ENCODE data around the gene EARS2.
"Not testable (repeated sequence)": the region's sequence is repeated elsewhere in the genome, so short reads cannot be mapped to it uniquely, and the experiment has no call there.

Gene EARS2

DNA sequence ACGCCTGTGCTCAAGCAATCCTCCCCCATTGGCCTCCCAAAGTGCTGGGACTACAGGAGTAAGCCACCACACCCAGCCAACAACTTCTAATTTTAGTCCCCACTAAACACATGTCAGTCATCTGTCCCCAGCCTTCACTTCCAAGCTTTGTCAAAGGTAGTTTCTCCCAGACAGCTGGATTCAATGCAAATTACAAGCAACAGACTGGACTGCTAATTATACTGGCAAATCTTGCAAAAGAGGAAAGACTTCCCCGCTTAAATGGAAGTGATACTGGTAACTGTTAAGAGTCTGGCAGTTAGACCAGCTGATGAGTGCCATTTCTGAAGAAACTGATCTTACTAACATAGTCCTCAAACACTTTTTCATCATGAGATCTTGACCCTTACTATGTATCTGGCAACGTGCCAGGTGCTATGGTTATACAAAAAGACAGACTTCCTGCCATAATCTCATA is 38.7 kb downstream of the EARS2 start:
- H3K9me3 ChIP-seq (ENCODE audit: control insufficient read depth in 2 of 2, low read length in 2 of 2): no peaks in the 10 kb centered on the region
- H3K4me1 ChIP-seq (ENCODE audit: control insufficient read depth in 2 of 2, insufficient read depth in 2 of 2, low read length in 2 of 2): peaks cover 5 to 7% of the 10 kb centered on the region in 2 donors
- no peak overlapping the region for H3K4me3 ChIP-seq (ENCODE audit: low read length in 2 of 2)
- peaks cover 17% of the 10 kb centered on the region in 2 donors for H3K36me3 ChIP-seq (ENCODE audit: control insufficient read depth in 2 of 2, insufficient read depth in 2 of 2, low read length in 2 of 2)
- no peaks in the 10 kb centered on the region for H3K27me3 ChIP-seq (ENCODE audit: control insufficient read depth in 2 of 2, insufficient read depth in 2 of 2, low read length in 2 of 2)
- no peak overlapping the region for H3K9ac ChIP-seq (ENCODE audit: low read depth in 1 of 2, low read length in 2 of 2)
- H3K27ac ChIP-seq (ENCODE audit: low read depth in 2 of 2, low read length in 2 of 2): peak overlapping the region in 1 of 2 donors; percentile 32

DNA sequence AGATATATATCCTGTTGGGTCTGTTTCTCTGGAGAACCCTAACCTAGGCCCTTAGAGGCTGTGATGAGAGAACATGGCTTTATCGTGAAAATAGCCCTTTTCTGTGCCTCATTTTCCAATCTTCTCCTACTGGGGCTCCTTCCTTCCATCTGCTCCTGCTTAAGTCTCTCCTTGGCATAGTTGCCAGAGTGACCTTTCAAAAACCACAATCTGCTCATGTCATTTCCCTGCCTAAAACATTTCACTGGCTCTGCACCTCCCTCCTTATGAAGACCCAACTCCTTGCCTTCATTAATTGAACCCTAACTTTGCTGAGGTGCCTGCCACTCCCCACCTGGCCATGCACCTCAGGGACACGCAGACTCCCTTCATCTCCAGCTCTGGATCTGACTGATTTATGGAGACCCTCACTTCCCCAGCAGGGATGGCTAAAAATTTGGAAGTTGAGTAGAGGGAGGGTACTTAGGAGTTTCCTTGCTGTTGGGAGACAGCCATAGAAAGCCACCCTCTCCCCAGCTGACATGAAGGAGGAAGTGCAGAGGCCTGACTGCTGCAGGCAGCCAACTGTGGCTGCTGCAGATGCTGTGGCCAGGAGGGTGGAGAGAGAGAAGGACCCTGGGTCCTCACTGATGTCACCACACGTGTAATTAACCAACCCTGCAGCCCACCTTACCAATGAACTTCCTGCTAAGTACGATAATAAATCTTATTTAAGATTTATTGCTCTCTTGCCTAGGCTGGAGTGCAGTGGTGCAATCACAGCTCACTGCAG is 40.6 kb downstream of the EARS2 start:
- H3K36me3 ChIP-seq (ENCODE audit: control insufficient read depth in 2 of 2, insufficient read depth in 2 of 2, low read length in 2 of 2): peaks cover 4 to 8% of the 10 kb centered on the region in 2 donors
- no peak overlapping the region for H3K4me3 ChIP-seq (ENCODE audit: low read length in 2 of 2)
- H3K27ac ChIP-seq (ENCODE audit: low read depth in 2 of 2, low read length in 2 of 2): no peak overlapping the region
- H3K4me1 ChIP-seq (ENCODE audit: control insufficient read depth in 2 of 2, insufficient read depth in 2 of 2, low read length in 2 of 2): peaks cover 5 to 7% of the 10 kb centered on the region in 2 donors
- H3K9me3 ChIP-seq (ENCODE audit: control insufficient read depth in 2 of 2, low read length in 2 of 2): no peaks in the 10 kb centered on the region
- H3K27me3 ChIP-seq (ENCODE audit: control insufficient read depth in 2 of 2, insufficient read depth in 2 of 2, low read length in 2 of 2): no peaks in the 10 kb centered on the region
- H3K9ac ChIP-seq (ENCODE audit: low read depth in 1 of 2, low read length in 2 of 2): no peak overlapping the region

DNA sequence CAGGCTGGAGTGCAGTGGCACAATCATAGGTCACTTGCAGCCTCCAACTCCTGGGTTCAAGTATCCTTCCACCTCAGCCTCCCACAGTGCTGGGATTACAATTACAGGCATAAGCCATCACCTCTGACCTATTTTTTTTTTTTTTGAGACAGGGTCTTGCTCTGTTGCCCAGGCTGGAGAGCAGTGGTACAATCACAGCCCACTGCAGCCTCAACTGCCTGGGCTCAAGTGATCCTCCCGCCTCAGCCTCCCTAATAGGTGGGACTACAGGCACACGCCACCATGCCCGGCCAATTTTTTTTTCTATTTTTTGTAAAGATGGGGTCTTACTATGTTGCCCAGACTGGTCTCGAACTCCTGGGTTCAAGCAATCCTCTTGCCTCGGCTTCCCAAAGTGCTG is 41.3 kb downstream of the EARS2 start:
- no peaks in the 10 kb centered on the region for H3K27me3 ChIP-seq (ENCODE audit: control insufficient read depth in 2 of 2, insufficient read depth in 2 of 2, low read length in 2 of 2)
- H3K27ac ChIP-seq (ENCODE audit: low read depth in 2 of 2, low read length in 2 of 2): no peak overlapping the region
- H3K9me3 ChIP-seq (ENCODE audit: control insufficient read depth in 2 of 2, low read length in 2 of 2): no peaks in the 10 kb centered on the region
- peaks cover 5 to 7% of the 10 kb centered on the region in 2 donors for H3K4me1 ChIP-seq (ENCODE audit: control insufficient read depth in 2 of 2, insufficient read depth in 2 of 2, low read length in 2 of 2)
- peaks cover 4 to 8% of the 10 kb centered on the region in 2 donors for H3K36me3 ChIP-seq (ENCODE audit: control insufficient read depth in 2 of 2, insufficient read depth in 2 of 2, low read length in 2 of 2)
- H3K9ac ChIP-seq (ENCODE audit: low read depth in 1 of 2, low read length in 2 of 2): no peak overlapping the region
- no peak overlapping the region for H3K4me3 ChIP-seq (ENCODE audit: low read length in 2 of 2)

DNA sequence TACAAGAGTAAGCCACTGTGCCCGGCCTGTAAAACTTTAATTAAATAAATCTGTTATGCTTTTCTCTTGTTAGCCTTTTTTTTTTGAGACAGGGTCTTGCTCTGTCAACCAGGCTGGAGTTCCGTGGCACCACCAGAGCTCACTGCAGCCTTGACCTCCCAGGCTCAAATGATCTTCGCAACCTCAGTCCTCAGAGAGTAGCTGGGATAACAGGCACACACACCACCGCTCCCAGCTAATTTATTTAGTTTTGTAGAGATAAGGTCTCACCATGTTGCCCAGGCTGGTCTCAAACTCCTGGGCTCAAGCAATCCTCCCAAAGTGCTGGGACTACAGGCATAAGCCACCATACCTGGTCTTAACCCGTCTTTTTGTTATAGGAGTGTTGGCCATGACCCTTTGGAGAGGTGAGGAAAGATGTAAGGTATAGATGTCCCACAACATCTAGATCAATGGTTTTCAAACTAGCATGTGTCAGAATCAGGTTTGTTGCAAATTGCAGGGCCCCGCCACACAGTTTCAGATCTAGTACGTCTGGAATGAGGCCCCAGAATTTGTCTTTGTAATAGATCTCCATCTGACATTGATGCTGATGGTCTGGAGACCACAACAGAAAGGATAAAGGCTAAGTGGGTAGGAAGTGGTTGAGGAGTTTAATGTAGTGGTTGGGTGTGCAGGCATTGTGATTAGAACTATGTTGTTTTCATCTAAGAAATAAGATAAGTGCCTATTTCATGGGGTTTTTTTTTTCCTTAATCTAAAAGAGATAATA is 42.6 kb downstream of the EARS2 start:
- no peak overlapping the region for H3K4me3 ChIP-seq (ENCODE audit: low read length in 2 of 2)
- H3K9me3 ChIP-seq (ENCODE audit: control insufficient read depth in 2 of 2, low read length in 2 of 2): no peaks in the 10 kb centered on the region
- H3K27ac ChIP-seq (ENCODE audit: low read depth in 2 of 2, low read length in 2 of 2): no peak overlapping the region
- peaks cover 7 to 9% of the 10 kb centered on the region in 2 donors for H3K4me1 ChIP-seq (ENCODE audit: control insufficient read depth in 2 of 2, insufficient read depth in 2 of 2, low read length in 2 of 2)
- no peak overlapping the region for H3K9ac ChIP-seq (ENCODE audit: low read depth in 1 of 2, low read length in 2 of 2)
- peaks cover 4 to 7% of the 10 kb centered on the region in 2 donors for H3K36me3 ChIP-seq (ENCODE audit: control insufficient read depth in 2 of 2, insufficient read depth in 2 of 2, low read length in 2 of 2)
- H3K27me3 ChIP-seq (ENCODE audit: control insufficient read depth in 2 of 2, insufficient read depth in 2 of 2, low read length in 2 of 2): no peaks in the 10 kb centered on the region

DNA sequence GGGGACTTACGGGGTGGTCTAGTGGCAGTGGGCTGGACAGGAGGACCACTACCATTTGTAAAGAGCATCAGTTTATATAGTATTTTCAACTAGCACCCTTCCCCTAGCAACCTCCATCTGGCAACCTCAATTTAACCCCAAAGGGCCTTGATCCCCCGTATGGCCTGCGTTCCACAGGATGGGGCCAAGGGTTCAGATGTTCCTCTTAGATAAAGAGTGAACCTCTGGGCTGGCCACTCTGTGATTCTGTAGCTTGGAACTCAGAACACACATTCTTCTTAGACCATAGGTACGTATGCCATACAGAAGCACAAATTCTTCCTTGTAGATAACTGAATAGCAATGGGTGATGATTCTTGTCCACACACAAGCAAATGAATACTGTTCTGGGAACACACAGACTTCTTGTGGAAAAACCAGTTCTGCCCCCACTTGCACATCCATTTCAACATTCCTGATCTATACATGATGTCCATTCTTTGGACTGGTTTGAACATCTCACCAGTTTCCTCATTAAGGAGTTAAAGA is 44.9 kb downstream of the EARS2 start:
- Histone ChIP-seq H3K4me3 (ENCODE audit: low read length in 2 of 2) (no peak overlapping the region), H3K4me1 (ENCODE audit: control insufficient read depth in 2 of 2, insufficient read depth in 2 of 2, low read length in 2 of 2) (peaks cover 5 to 14% of the 10 kb centered on the region in 2 donors), H3K27me3 (ENCODE audit: control insufficient read depth in 2 of 2, insufficient read depth in 2 of 2, low read length in 2 of 2) (no peaks in the 10 kb centered on the region), H3K36me3 (ENCODE audit: control insufficient read depth in 2 of 2, insufficient read depth in 2 of 2, low read length in 2 of 2) (peaks cover 0 to 3% of the 10 kb centered on the region in 2 donors), H3K9ac (ENCODE audit: low read depth in 1 of 2, low read length in 2 of 2) (no peak overlapping the region), H3K27ac (ENCODE audit: low read depth in 2 of 2, low read length in 2 of 2) (no peak overlapping the region), H3K9me3 (ENCODE audit: control insufficient read depth in 2 of 2, low read length in 2 of 2) (no peaks in the 10 kb centered on the region)

DNA sequence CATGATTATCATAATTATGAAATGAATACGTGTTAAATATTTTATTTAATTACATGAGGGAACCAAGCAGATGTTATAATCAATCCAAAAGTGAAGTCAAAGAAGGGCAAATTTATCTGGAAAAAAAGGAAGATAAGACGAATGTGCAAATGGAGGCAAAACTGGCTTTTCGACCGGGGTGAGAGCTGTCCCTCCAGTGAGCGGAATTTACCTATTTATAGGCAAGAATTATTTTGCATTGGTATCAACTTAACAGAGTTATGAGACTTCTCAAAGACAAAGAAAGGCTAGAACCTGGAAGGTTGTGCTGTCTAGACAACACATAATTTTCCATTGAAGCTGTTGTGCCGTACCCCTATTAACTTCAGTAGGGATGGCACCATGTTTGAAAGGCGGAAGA is 45.4 kb downstream of the EARS2 start:
- Histone ChIP-seq H3K27ac (ENCODE audit: low read depth in 2 of 2, low read length in 2 of 2) (no peak overlapping the region), H3K27me3 (ENCODE audit: control insufficient read depth in 2 of 2, insufficient read depth in 2 of 2, low read length in 2 of 2) (no peaks in the 10 kb centered on the region), H3K36me3 (ENCODE audit: control insufficient read depth in 2 of 2, insufficient read depth in 2 of 2, low read length in 2 of 2) (peaks cover 0 to 3% of the 10 kb centered on the region in 2 donors)

DNA sequence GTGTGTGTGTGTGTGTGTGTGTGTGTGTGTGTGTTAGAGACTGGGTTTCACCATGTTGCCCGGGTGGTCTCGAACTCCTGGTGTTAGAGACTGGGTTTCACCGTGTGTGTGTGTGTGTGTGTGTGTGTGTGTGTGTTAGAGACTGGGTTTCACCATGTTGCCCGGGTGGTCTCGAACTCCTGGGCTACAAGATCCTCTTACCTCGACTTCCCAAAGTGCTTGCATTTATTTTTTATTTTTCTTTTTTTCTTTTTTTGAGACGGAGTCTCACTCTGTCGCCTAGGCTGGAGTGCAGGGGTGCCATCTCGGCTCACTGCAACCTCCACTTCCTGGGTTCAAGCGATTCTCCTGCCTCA is 46.3 kb downstream of the EARS2 start:
- not testable (repeated sequence) for H3K27me3 ChIP-seq (ENCODE audit: control insufficient read depth in 2 of 2, insufficient read depth in 2 of 2, low read length in 2 of 2); H3K36me3 ChIP-seq (ENCODE audit: control insufficient read depth in 2 of 2, insufficient read depth in 2 of 2, low read length in 2 of 2); H3K9me3 ChIP-seq (ENCODE audit: control insufficient read depth in 2 of 2, low read length in 2 of 2)
- peak overlapping the region in 1 of 2 donors; percentile 78 for H3K9ac ChIP-seq (ENCODE audit: low read depth in 1 of 2, low read length in 2 of 2)
- peaks cover 14 to 15% of the 10 kb centered on the region in 2 donors for H3K4me1 ChIP-seq (ENCODE audit: control insufficient read depth in 2 of 2, insufficient read depth in 2 of 2, low read length in 2 of 2)
- peak overlapping the region in 1 of 2 donors; percentile 75 for H3K27ac ChIP-seq (ENCODE audit: low read depth in 2 of 2, low read length in 2 of 2)
- H3K4me3 ChIP-seq (ENCODE audit: low read length in 2 of 2): peak overlapping the region; percentile 80 to 84

More for the DNA sequence above, 45.4 kb downstream of the EARS2 start:
- H3K4me1 ChIP-seq (ENCODE audit: control insufficient read depth in 2 of 2, insufficient read depth in 2 of 2, low read length in 2 of 2): peaks cover 8 to 14% of the 10 kb centered on the region in 2 donors
- H3K9me3 ChIP-seq (ENCODE audit: control insufficient read depth in 2 of 2, low read length in 2 of 2): no peaks in the 10 kb centered on the region
- no peak overlapping the region for H3K4me3 ChIP-seq (ENCODE audit: low read length in 2 of 2)
- no peak overlapping the region for H3K9ac ChIP-seq (ENCODE audit: low read depth in 1 of 2, low read length in 2 of 2)

DNA sequence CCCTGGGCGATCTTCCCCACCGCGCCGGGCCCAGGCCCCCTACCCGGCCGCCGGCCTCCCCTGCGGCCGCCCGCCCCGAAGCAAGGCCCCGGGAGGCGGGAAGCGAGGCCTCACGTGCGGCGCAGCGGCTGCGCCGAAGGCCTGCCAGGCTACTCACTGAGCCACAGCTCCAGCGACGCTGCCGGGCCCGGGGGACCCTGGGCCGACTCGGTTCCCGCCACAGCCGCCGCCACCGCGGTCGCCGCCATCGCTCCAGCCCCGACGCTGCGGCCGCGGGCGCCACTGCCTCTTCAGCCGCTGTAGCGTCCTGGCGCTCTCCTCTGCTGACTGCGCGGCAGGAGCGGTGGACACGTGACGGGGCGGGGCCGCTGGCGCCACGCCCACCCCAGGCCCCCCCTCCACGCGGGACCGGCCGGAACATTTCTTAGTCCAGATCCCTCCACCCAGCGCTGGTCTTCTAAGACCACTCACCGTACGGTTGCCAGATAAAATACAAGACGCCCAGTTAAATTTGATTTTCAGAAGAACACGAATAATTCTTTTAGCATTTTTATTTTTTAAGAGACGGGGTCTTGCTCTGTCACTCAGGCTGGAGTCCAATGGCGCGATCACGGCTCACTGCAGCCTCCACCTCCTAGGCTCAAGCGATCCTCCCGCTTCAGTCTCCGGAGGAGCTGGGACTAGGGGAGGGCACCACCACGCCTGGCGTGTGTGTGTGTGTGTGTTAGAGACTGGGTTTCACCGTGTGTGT is 46.8 kb downstream of the EARS2 start, which contains the start of gene GGA2:
Gene GGA2 (minus strand): TSS at position 331 of the 751 bp plus-strand sequence. CDS start 83 bp downstream, at position 248.
- no peaks in the 10 kb centered on the region for H3K27me3 ChIP-seq (ENCODE audit: control insufficient read depth in 2 of 2, insufficient read depth in 2 of 2, low read length in 2 of 2)
- H3K36me3 ChIP-seq (ENCODE audit: control insufficient read depth in 2 of 2, insufficient read depth in 2 of 2, low read length in 2 of 2): peaks cover 0 to 5% of the 10 kb centered on the region in 2 donors
- no peaks in the 10 kb centered on the region for H3K9me3 ChIP-seq (ENCODE audit: control insufficient read depth in 2 of 2, low read length in 2 of 2)
- H3K4me1 ChIP-seq (ENCODE audit: control insufficient read depth in 2 of 2, insufficient read depth in 2 of 2, low read length in 2 of 2): peaks cover 14 to 16% of the 10 kb centered on the region in 2 donors
- H3K4me3 ChIP-seq (ENCODE audit: low read length in 2 of 2): peak within 1 kb of the TSS; percentile 80 to 84
- H3K27ac ChIP-seq (ENCODE audit: low read depth in 2 of 2, low read length in 2 of 2): peak within 1 kb of the TSS; percentile 63 to 75
- H3K9ac ChIP-seq (ENCODE audit: low read depth in 1 of 2, low read length in 2 of 2): peak within 1 kb of the TSS; percentile 63 to 78

DNA sequence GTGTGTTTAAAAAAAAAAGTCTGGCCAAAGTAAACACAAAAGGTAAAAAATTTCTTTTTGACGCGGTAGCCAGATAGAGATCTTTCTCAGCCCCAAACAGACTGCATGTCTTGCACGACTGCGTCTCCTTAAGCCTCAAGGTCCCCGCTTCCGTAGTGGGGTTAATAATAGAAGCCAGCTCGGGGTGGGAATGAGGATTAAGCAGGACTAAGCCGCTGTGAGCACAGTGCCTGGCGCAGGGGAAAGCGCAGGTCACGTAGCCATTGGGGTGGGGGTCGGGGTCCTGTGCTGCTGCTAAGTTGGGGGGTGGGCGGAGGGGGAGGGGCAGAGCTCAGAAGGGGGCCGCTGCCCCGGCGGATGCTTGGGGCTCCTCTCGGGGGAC is 47.4 kb downstream of the EARS2 start:
- Histone ChIP-seq H3K36me3 (ENCODE audit: control insufficient read depth in 2 of 2, insufficient read depth in 2 of 2, low read length in 2 of 2) (peaks cover 0 to 4% of the 10 kb centered on the region in 2 donors), H3K4me1 (ENCODE audit: control insufficient read depth in 2 of 2, insufficient read depth in 2 of 2, low read length in 2 of 2) (peaks cover 14 to 17% of the 10 kb centered on the region in 2 donors), H3K27ac (ENCODE audit: low read depth in 2 of 2, low read length in 2 of 2) (peak overlapping the region; percentile 63 to 75), H3K9ac (ENCODE audit: low read depth in 1 of 2, low read length in 2 of 2) (peak overlapping the region; percentile 63 to 78), H3K9me3 (ENCODE audit: control insufficient read depth in 2 of 2, low read length in 2 of 2) (no peaks in the 10 kb centered on the region), H3K27me3 (ENCODE audit: control insufficient read depth in 2 of 2, insufficient read depth in 2 of 2, low read length in 2 of 2) (no peaks in the 10 kb centered on the region), H3K4me3 (ENCODE audit: low read length in 2 of 2) (peak overlapping the region; percentile 80 to 84)
